ENCODE measurements around the gene ZNF85.
A peak's percentile ranks its signal among the peaks of the same experiment; 100 is the strongest.
"Not testable (repeated sequence)": the region's sequence is repeated elsewhere in the genome, so short reads cannot be mapped to it uniquely, and the experiment has no call there.

ZNF85 gene

GRCh38 chr19:20964798-20965197 lies 41.7 kb downstream of the ZNF85 start:
- in situ Hi-C loops (cut with HindIII; ENCODE audit: low sequenced_read_pairs) = no loop called here
- no peak for DNase-seq (ENCODE audit: low read depth, low spot score)
- H3K4me3 ChIP-seq (ENCODE audit: low read depth, low read length) = no peak overlapping the region
- no peak for TF ChIP-seq CTCF (IDR thresholded peaks at IDR 0.05; ENCODE audit: low read depth, low read length)

GRCh38 chr19:20968092-20968491 lies 45.0 kb downstream of the ZNF85 start:
- TF ChIP-seq CTCF (IDR thresholded peaks at IDR 0.05; ENCODE audit: low read depth, low read length) = no peak
- no peak overlapping the region for H3K4me3 ChIP-seq (ENCODE audit: low read depth, low read length)
- no peak for DNase-seq (ENCODE audit: low read depth, low spot score)
- in situ Hi-C loops (cut with HindIII; ENCODE audit: low sequenced_read_pairs) = no loop called here

- no peak for DNase-seq (ENCODE audit: low read depth, low spot score)
- H3K4me3 ChIP-seq (ENCODE audit: low read depth, low read length) = no peak overlapping the region
- TF ChIP-seq CTCF (IDR thresholded peaks at IDR 0.05; ENCODE audit: low read depth, low read length) = no peak
- in situ Hi-C loops (cut with HindIII; ENCODE audit: low sequenced_read_pairs) = no loop called here
These were observed 46.4 kb downstream of the ZNF85 start for GRCh38 chr19:20969498-20969897.

GRCh38 chr19:20969898-20970297 lies 46.8 kb downstream of the ZNF85 start:
- TF ChIP-seq CTCF (IDR thresholded peaks at IDR 0.05; ENCODE audit: low read depth, low read length) = no peak
- no peak for DNase-seq (ENCODE audit: low read depth, low spot score)
- in situ Hi-C loops (cut with HindIII; ENCODE audit: low sequenced_read_pairs) = no loop called here
- H3K4me3 ChIP-seq (ENCODE audit: low read depth, low read length) = no peak overlapping the region

GRCh38 chr19:20992788-20993187 lies 69.7 kb downstream of the ZNF85 start:
- in situ Hi-C loops (cut with HindIII; ENCODE audit: low sequenced_read_pairs); H3K4me3 ChIP-seq (ENCODE audit: low read depth, low read length); DNase-seq (ENCODE audit: low read depth, low spot score): not testable (repeated sequence)

- H3K4me3 ChIP-seq (ENCODE audit: low read depth, low read length) = peak overlapping the region; percentile 43
- no peak for TF ChIP-seq CTCF (IDR thresholded peaks at IDR 0.05; ENCODE audit: low read depth, low read length)
- DNase-seq (ENCODE audit: low read depth, low spot score) = peak; percentile 88
- in situ Hi-C loops (cut with HindIII; ENCODE audit: low sequenced_read_pairs) = no loop called here
These were observed 76.8 kb downstream of the ZNF85 start for GRCh38 chr19:20999731-21000352.

All from astrocyte of the spinal cord (primary cell).